GM10266 (cell line): ENCODE measurements around the gene CSRP2.

Source experiments
- DNase-seq: peaks from one replicate; pipeline ENCODE4 v3.0.0; 2012; ENCODE audit errors: extremely low spot score
- CTCF ChIP-seq: IDR thresholded peaks from 2 replicates; pipeline ENCODE4 v1.5.1; 2012; ENCODE audit warnings: mild to moderate bottlenecking, low read depth; ENCODE audit not compliant: control insufficient read depth, insufficient read depth; ENCODE audit errors: missing control alignments

The CSRP2 gene

GRCh38 chr12:76860256-76860655 is 18.6 kb downstream of the CSRP2 start:
- DNase-seq: no peak
- TF ChIP-seq CTCF: no peak

GRCh38 chr12:76859611-76860010 is 19.2 kb downstream of the CSRP2 start:
- no peak for DNase-seq
- no peak for TF ChIP-seq CTCF

- no peak for TF ChIP-seq CTCF
- no peak for DNase-seq
These were observed 22.7 kb downstream of the CSRP2 start for GRCh38 chr12:76856018-76856644.

- no peak for DNase-seq
- TF ChIP-seq CTCF: no peak
These were observed 23.5 kb downstream of the CSRP2 start for GRCh38 chr12:76855271-76855670.

GRCh38 chr12:76852106-76852505 is 26.7 kb downstream of the CSRP2 start:
- DNase-seq: no peak
- no peak for TF ChIP-seq CTCF

GRCh38 chr12:76848132-76848531 is 30.7 kb downstream of the CSRP2 start:
- DNase-seq: no peak
- TF ChIP-seq CTCF: no peak

- no peak for DNase-seq
- TF ChIP-seq CTCF: no peak
These were observed 31.6 kb downstream of the CSRP2 start for GRCh38 chr12:76847260-76847659.
